Effector memory CD4-positive, alpha-beta T cell (primary cell): ENCODE data around the gene DDB1.

ENCODE experiments used
- DNase-seq, 3 donors: peaks; one replicate each; pipeline ENCODE4 v3.0.0-alpha.2; 2020
- H3K27ac ChIP-seq: 2 replicates; pipeline ENCODE4 v1.7.0; 2013; ENCODE audit warnings: mild to moderate bottlenecking, low read length, moderate library complexity; ENCODE audit not compliant: insufficient read depth, poor library complexity, severe bottlenecking
- H3K27me3 ChIP-seq: replicated peaks from 2 replicates; pipeline ENCODE4 v1.7.0; 2013; ENCODE audit warnings: mild to moderate bottlenecking, low read length; ENCODE audit not compliant: insufficient read depth, control insufficient read depth, poor library complexity, severe bottlenecking
- H3K36me3 ChIP-seq: 2 replicates; pipeline ENCODE4 v1.7.0; 2013; ENCODE audit warnings: mild to moderate bottlenecking, low read length, moderate library complexity; ENCODE audit not compliant: control insufficient read depth, insufficient read depth
- H3K4me1 ChIP-seq: 2 replicates; pipeline ENCODE4 v1.7.0; 2013; ENCODE audit warnings: low read length, mild to moderate bottlenecking; ENCODE audit not compliant: control insufficient read depth, insufficient read depth, poor library complexity, severe bottlenecking
- H3K4me3 ChIP-seq: 2 replicates; pipeline ENCODE4 v1.7.0; 2013; ENCODE audit warnings: low read length, low read depth, mild to moderate bottlenecking; ENCODE audit not compliant: insufficient read depth, poor library complexity, severe bottlenecking
- H3K9me3 ChIP-seq: 2 replicates; pipeline ENCODE4 v1.7.0; 2013; ENCODE audit warnings: mild to moderate bottlenecking, low read length, moderate library complexity; ENCODE audit not compliant: control insufficient read depth

Gene DDB1

GRCh38 chr11:61298663-61299244, 34.2 kb downstream of the DDB1 start:
- Histone ChIP-seq H3K4me1 (peaks cover 19% of the 10 kb centered on the region), H3K27ac (no peak overlapping the region), H3K4me3 (no peak overlapping the region)

GRCh38 chr11:61297746-61298145, 35.2 kb downstream of the DDB1 start:
- Histone ChIP-seq H3K27me3 (peaks cover 3% of the 10 kb centered on the region), H3K9me3 (no peaks in the 10 kb centered on the region), H3K27ac (no peak overlapping the region), H3K4me3 (no peak overlapping the region), H3K4me1 (peaks cover 20% of the 10 kb centered on the region), H3K36me3 (peaks cover 37% of the 10 kb centered on the region)
- no peak for DNase-seq

More at GRCh38 chr11:61298663-61299244, 34.2 kb downstream of the DDB1 start:
- Histone ChIP-seq H3K27me3 (peaks cover 3% of the 10 kb centered on the region), H3K36me3 (peaks cover 47% of the 10 kb centered on the region), H3K9me3 (no peaks in the 10 kb centered on the region)
- DNase-seq = no peak

DNA sequence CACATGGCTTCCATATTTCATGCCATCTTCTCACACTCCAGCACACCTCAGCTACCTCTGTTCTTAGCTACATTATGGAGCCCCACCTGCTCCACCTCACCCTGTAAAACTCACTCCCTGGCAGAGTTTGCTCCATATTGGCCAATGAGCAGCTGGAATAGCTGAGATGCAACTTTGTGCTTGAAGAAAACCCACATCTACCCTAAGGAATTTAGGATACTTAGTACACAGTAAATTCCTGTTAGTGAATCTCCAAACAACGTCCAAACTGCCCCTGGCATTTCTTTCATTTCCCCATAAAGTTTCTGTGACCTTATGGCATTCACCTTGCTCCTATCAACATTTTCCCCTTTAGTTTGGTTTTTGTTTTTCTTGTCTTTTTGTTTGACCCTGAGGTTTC, 35.6 kb downstream of the DDB1 start:
- Histone ChIP-seq H3K36me3 (peaks cover 33% of the 10 kb centered on the region), H3K27me3 (peaks cover 3% of the 10 kb centered on the region), H3K9me3 (no peaks in the 10 kb centered on the region), H3K4me3 (no peak overlapping the region), H3K4me1 (peaks cover 20% of the 10 kb centered on the region), H3K27ac (no peak overlapping the region)
- DNase-seq = no peak

GRCh38 chr11:61295596-61295926, 37.3 kb downstream of the DDB1 start:
- DNase-seq = no peak
- H3K4me3 ChIP-seq = peak overlapping the region; percentile 64
- H3K27me3 ChIP-seq = peaks cover 3% of the 10 kb centered on the region
- peaks cover 20% of the 10 kb centered on the region for H3K4me1 ChIP-seq
- H3K9me3 ChIP-seq = no peaks in the 10 kb centered on the region
- H3K36me3 ChIP-seq = peaks cover 15% of the 10 kb centered on the region
- no peak overlapping the region for H3K27ac ChIP-seq

DNA sequence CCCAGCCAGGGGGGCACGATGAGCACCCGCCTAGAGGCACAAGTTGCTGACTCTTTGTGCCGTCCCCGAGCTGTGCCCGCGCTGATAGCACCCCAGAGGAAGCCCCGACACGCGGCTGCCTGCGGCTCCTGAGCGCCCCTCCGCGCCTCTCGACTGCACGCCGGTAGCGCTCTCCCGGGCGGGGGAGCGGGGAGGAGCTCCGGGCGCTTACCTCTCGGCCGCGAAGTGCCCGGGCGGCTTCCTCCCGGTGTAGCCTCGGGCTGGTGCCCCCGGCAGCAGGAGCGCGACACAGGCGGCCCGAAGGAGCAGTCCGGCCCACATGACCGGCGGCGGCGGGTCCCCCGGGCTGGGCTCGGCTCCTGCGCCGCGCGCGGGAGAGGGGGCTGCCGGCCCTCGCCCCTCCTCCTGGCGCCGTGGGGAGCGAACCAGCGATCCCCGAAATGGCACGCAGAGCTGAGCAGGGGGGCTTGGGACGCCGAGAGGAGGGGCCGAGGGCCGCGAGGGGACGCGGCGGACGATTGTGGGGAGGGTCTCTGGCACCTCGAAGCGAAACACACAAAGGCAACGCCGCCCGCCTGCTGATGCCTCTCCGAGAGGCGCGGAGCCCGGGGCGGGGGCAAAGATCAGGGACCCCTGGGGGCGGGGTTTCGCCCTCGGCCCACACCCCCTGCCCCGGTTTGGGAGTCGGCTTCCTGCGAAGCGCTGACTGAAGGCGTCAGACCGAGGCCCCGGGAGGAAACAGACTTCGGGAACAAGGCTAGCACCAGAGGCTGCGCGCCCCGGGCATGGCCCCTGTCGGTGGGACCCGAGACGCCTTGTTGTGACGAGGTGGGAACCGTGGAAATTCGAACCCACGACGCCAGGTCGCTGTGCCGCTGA, 37.9 kb downstream of the DDB1 start, which contains the start of gene VWCE:
TSS of gene VWCE (minus strand) at position 600 of the 879 bp plus-strand sequence. CDS start at position 321, 279 bp downstream.
- Histone ChIP-seq H3K36me3 (peaks cover 9% of the 10 kb centered on the region), H3K4me1 (peaks cover 20% of the 10 kb centered on the region), H3K27ac (no peak within 1 kb of the TSS), H3K9me3 (no peaks in the 10 kb centered on the region), H3K27me3 (peaks cover 3% of the 10 kb centered on the region), H3K4me3 (peak within 1 kb of the TSS; percentile 64)
- peak in 1 of 3 donors; percentile 25 for DNase-seq

GRCh38 chr11:61293867-61294716, 38.8 kb downstream of the DDB1 start:
- H3K36me3 ChIP-seq = peaks cover 6% of the 10 kb centered on the region
- peaks cover 20% of the 10 kb centered on the region for H3K4me1 ChIP-seq
- DNase-seq = no peak
- no peak overlapping the region for H3K27ac ChIP-seq
- H3K9me3 ChIP-seq = no peaks in the 10 kb centered on the region
- H3K27me3 ChIP-seq = peaks cover 3% of the 10 kb centered on the region
- H3K4me3 ChIP-seq = peak overlapping the region; percentile 64

- no peak for DNase-seq
- no peaks in the 10 kb centered on the region for H3K36me3 ChIP-seq
Measured at GRCh38 chr11:61292356-61292755, 40.5 kb downstream of the DDB1 start.

DNA sequence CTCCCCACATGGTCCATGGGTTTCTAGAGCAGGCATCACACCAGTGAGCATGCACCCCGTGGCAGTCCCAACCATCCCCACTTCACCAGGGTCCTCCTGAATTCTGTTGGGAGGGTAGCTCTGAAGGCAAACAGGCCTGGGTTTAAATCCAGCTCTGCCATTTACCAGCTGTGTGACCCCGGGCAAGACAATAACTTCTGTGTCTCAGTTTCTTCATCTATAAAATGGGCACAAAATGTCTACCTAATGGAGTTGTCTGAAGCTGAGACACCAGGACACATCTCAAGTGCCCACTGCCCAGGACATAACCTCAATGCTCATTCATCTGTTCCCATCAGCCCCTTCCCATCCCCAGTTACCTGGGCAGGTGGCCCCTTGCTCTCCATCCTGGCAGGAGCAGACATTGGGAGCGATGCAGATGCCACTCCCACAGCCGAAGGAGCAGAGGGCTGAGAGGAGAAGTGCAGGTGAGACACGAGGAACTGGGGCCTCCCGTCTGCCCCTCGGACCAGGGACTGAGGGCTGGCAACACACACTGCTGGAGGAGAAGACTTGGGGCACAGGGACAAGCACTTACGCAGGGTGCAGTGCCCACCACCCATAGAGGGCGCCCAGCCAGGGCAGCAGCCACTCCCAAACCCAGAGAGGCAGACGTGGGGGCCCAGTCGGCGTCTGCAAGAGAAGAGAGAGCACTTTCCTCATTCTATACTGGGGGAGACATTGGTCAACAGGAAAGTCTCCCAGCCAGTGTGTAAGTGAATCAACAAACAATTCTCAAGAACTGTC, 41.8 kb downstream of the DDB1 start:
- Histone ChIP-seq H3K27ac (no peak overlapping the region), H3K4me1 (peaks cover 20% of the 10 kb centered on the region), H3K36me3 (no peaks in the 10 kb centered on the region), H3K4me3 (no peak overlapping the region), H3K27me3 (peaks cover 3% of the 10 kb centered on the region), H3K9me3 (no peaks in the 10 kb centered on the region)
- no peak for DNase-seq

More at GRCh38 chr11:61292356-61292755, 40.5 kb downstream of the DDB1 start:
- H3K27ac ChIP-seq = no peak overlapping the region
- H3K27me3 ChIP-seq = peaks cover 3% of the 10 kb centered on the region
- no peak overlapping the region for H3K4me3 ChIP-seq
- peaks cover 20% of the 10 kb centered on the region for H3K4me1 ChIP-seq
- H3K9me3 ChIP-seq = no peaks in the 10 kb centered on the region

GRCh38 chr11:61287338-61287977, 45.4 kb downstream of the DDB1 start:
- H3K36me3 ChIP-seq = no peaks in the 10 kb centered on the region
- no peak overlapping the region for H3K4me3 ChIP-seq
- H3K4me1 ChIP-seq = no peaks in the 10 kb centered on the region
- DNase-seq = no peak
- H3K27me3 ChIP-seq = no peaks in the 10 kb centered on the region
- H3K27ac ChIP-seq = no peak overlapping the region
- no peaks in the 10 kb centered on the region for H3K9me3 ChIP-seq
